Measurements from ENCODE around the gene CCNQ.

Gene CCNQ

GRCh38 chrX:153576239-153576870 lies 22.6 kb downstream of the CCNQ start:
- H3K4me3 ChIP-seq (replicated peaks; ENCODE audit: low read depth, low read length) = no peak overlapping the region
- no peak for TF ChIP-seq CTCF (IDR thresholded peaks at IDR 0.05; ENCODE audit: low read length, missing control alignments)
- DNase-seq (ENCODE audit: low read depth) = no peak

- DNase-seq (ENCODE audit: low read depth) = no peak
- H3K4me3 ChIP-seq (replicated peaks; ENCODE audit: low read depth, low read length) = no peak overlapping the region
- TF ChIP-seq CTCF (IDR thresholded peaks at IDR 0.05; ENCODE audit: low read length, missing control alignments) = no peak
Measured at GRCh38 chrX:153573984-153574383, 25.0 kb downstream of the CCNQ start.

- DNase-seq (ENCODE audit: low read depth) = no peak
- TF ChIP-seq CTCF (IDR thresholded peaks at IDR 0.05; ENCODE audit: low read length, missing control alignments) = no peak
- H3K4me3 ChIP-seq (replicated peaks; ENCODE audit: low read depth, low read length) = no peak overlapping the region
Measured at GRCh38 chrX:153572601-153573000, 26.3 kb downstream of the CCNQ start.

- H3K4me3 ChIP-seq (replicated peaks; ENCODE audit: low read depth, low read length) = no peak overlapping the region
- no peak for DNase-seq (ENCODE audit: low read depth)
- no peak for TF ChIP-seq CTCF (IDR thresholded peaks at IDR 0.05; ENCODE audit: low read length, missing control alignments)
Measured at GRCh38 chrX:153571534-153571908, 27.4 kb downstream of the CCNQ start.

- no peak for TF ChIP-seq CTCF (IDR thresholded peaks at IDR 0.05; ENCODE audit: low read length, missing control alignments)
Measured at GRCh38 chrX:153569475-153569874, 29.5 kb downstream of the CCNQ start.

GRCh38 chrX:153568451-153569011 lies 30.4 kb downstream of the CCNQ start:
- no peak for TF ChIP-seq CTCF (IDR thresholded peaks at IDR 0.05; ENCODE audit: low read length, missing control alignments)
- H3K4me3 ChIP-seq (replicated peaks; ENCODE audit: low read depth, low read length) = no peak overlapping the region
- no peak for DNase-seq (ENCODE audit: low read depth)

More at GRCh38 chrX:153569475-153569874, 29.5 kb downstream of the CCNQ start:
- no peak overlapping the region for H3K4me3 ChIP-seq (replicated peaks; ENCODE audit: low read depth, low read length)
- DNase-seq (ENCODE audit: low read depth) = no peak

Data from fibroblast of pulmonary artery (primary cell).